Heart left ventricle (tissue), 16 donors: ENCODE measurements around the gene DOCK3. TPM values are rescaled to one million over a fixed set of nuclear protein-coding genes. Genes with fewer than 3 reads are reported as not detected.
A peak's percentile ranks its signal among the peaks of the same experiment; 100 is the strongest.

Experiments used
- ATAC-seq, 4 donors: fragments of 200-7000 bp; cut with Tn5 transposase; one replicate each; pipeline ENCODE4 v1.9.1; 2020 to 2022; ENCODE audit warnings: moderate library complexity in 4 of 4, mild to moderate bottlenecking in 3 of 4, moderate number of reproducible peaks in 1 of 4
- DNase-seq, 5 donors: peaks; one replicate each; pipeline ENCODE4 v3.0.0-alpha.2; 2020
- H3K27ac ChIP-seq, 12 donors: fragments of 200-600 bp; sonication (generic) in 4 of 12; one replicate each; pipeline versions ENCODE4 v1.5.0 to v1.8.0; 2016 to 2022; ENCODE audit warnings: mild to moderate bottlenecking in 2 of 12
- H3K27me3 ChIP-seq, 9 donors: fragments of 200-600 bp; sonication (generic) in 2 of 9; one replicate each; pipeline versions ENCODE4 v1.5.1 to v1.8.0; 2016 to 2022; ENCODE audit warnings: mild to moderate bottlenecking in 3 of 9
- H3K36me3 ChIP-seq, 9 donors: fragments of 200-600 bp; sonication (generic) in 2 of 9; one replicate each; pipeline versions ENCODE4 v1.5.0 to v1.8.0; 2018 to 2022; ENCODE audit warnings: mild to moderate bottlenecking in 2 of 9
- H3K4me1 ChIP-seq, 12 donors: fragments of 200-600 bp; sonication (generic) in 4 of 12; one replicate each; pipeline versions ENCODE4 v1.5.0 to v1.8.0; 2016 to 2022; ENCODE audit warnings: mild to moderate bottlenecking in 3 of 12
- H3K4me3 ChIP-seq, 12 donors: fragments of 200-600 bp; sonication (generic) in 4 of 12; one replicate each; pipeline versions ENCODE4 v1.5.0 to v1.8.0; 2017 to 2022; ENCODE audit warnings: mild to moderate bottlenecking in 9 of 12, moderate library complexity in 4 of 12
- H3K9me3 ChIP-seq, 12 donors: fragments of 200-600 bp; sonication (generic) in 4 of 12; one replicate each; pipeline versions ENCODE4 v1.5.0 to v1.8.0; 2016 to 2022; ENCODE audit warnings: mild to moderate bottlenecking in 1 of 12
- CTCF ChIP-seq, 12 donors: fragments of 200-600 bp; sonication (generic) in 4 of 12; IDR thresholded peaks; one replicate each; pipeline versions ENCODE4 v1.5.0 to v1.8.0; 2018 to 2022; ENCODE audit warnings: antibody characterized with exemption in 12 of 12, mild to moderate bottlenecking in 5 of 12
- POLR2A ChIP-seq, 2 donors: fragments of 450-650 bp; IDR thresholded peaks; one replicate each; pipeline ENCODE4 v1.6.1; 2017; ENCODE audit warnings: antibody characterized with exemption in 2 of 2, mild to moderate bottlenecking in 2 of 2, moderate library complexity in 2 of 2
- WGBS, 4 donors: extraction: QIAGEN DNeasy Blood & Tissue Kit in 2 of 4; methylation state at CpG; one replicate each; pipeline versions ENCODE4 v1.1.5 to v1.1.7; 2013 to 2018; 5-methylcytosine and 5-hydroxymethylcytosine counted together
- intact Hi-C, 10 donors: fragments of 100-400 bp; cut with DNase I; formaldehyde crosslinking; loops; one replicate each; pipeline versions ENCODE4 v1.11.1 to v1.14.2; 2022
- polyA plus RNA-seq, 2 donors: library from polyadenylated mRNA; stranded (reverse); fragments of 200-250 nt; gene quantifications; one replicate each; pipeline ENCODE4 v1.2.3, GENCODE V29; 2013
- total RNA-seq, 9 donors: library from RNA; depleted of rRNA in 2 of 9; stranded (reverse); fragments of >200 nt in 2 of 9; fragmentation: NEBNext Ultra II Directional in 3 of 9; extraction: Animal tissue kit (Norgen Biotek cat#: 25700) in 3 of 9; gene quantifications; one replicate each; pipeline versions ENCODE4 v1.1.0 to v1.2.4, GENCODE V29; 2016 to 2023
- donor health status: ischemic (EF 13 %, LVEDD 7.1; RV severe dilation, severe dysfunction).
- donor health status: healthy with polysubstance abuse.
- donor health status: DM: no; HTN: yes; CAD: no.
- donor health status: DM: no; HTN: no; CAD: no.
- donor health status: ischemic (EF 25% LVEDD 6.9; RV normal size, moderate dysfunction).
- donor health status: ischemic (EF 25% LVEDD 5.7; RV mildly dilated, moderate dysfunction).
- donor health status: healthy.
- donor health status: DM: yes; HTN: yes; CAD: no.
- donor health status: ischemic (EF 35%, LVEDD 5.7; RV mildly dilated, moderate dysfunction).
- donor health status: nonischemic (EF 11% LVEDD 7.7; RV severe dilation, severe dysfunction).
- donor health status: DM: yes; HTN: yes; CAD: no.
- donor health status: PGD.
- donor health status: ischemic (EF 29% LVEDD 5.4; RV normal size, mild dysfunction).
- donor health status: nonischemic (EF 23%, LVEDD 6.1; RV moderate dilation, normal function).

Gene DOCK3
- total and polyA plus RNA-seq, 11 donors: 2.0 to 6.7 (median 4.8) TPM

GRCh38 chr3:50658831-50659230 lies 15.9 kb upstream of the DOCK3 start:
- TF ChIP-seq POLR2A (IDR thresholded peaks at IDR 0.05) (no peak), CTCF (IDR thresholded peaks at IDR 0.05) (no peak)
- H3K4me3 ChIP-seq: no peak overlapping the region
- H3K27me3 ChIP-seq: no peaks in the 10 kb centered on the region
- DNase-seq: no peak
- H3K36me3 ChIP-seq: no peaks in the 10 kb centered on the region
- no peak for ATAC-seq
- WGBS, 4 donors: 77 to 96% (median 90%) methylated on average over 3 of the region's 3 CpGs
- no peaks in the 10 kb centered on the region for H3K9me3 ChIP-seq
- peaks cover 0 to 10% (median 0%) of the 10 kb centered on the region in 12 donors for H3K4me1 ChIP-seq
- H3K27ac ChIP-seq: no peak overlapping the region
- intact Hi-C loops: loop anchor here in 1 of 10 donors (10.0 kb wide), 1 partner anchor 84 kb away; no protein-coding TSS in a partner anchor

GRCh38 chr3:50660386-50660785 lies 14.3 kb upstream of the DOCK3 start:
- Histone ChIP-seq H3K27ac (no peak overlapping the region), H3K9me3 (no peaks in the 10 kb centered on the region), H3K27me3 (no peaks in the 10 kb centered on the region), H3K36me3 (no peaks in the 10 kb centered on the region), H3K4me3 (no peak overlapping the region), H3K4me1 (peaks cover 0 to 10% (median 0%) of the 10 kb centered on the region in 12 donors)
- no peak for ATAC-seq
- TF ChIP-seq CTCF (IDR thresholded peaks at IDR 0.05) (no peak), POLR2A (IDR thresholded peaks at IDR 0.05) (no peak)
- intact Hi-C loops: no loop called here
- peak in 1 of 5 donors; percentile 6 for DNase-seq
- 91 to 95% (median 93%) methylated on average over 9 to 10 of the region's 10 CpGs for whole genome bisulfite sequencing, 4 donors

GRCh38 chr3:50661321-50661837 lies 13.3 kb upstream of the DOCK3 start:
- Histone ChIP-seq H3K4me1 (peaks cover 0 to 10% (median 0%) of the 10 kb centered on the region in 12 donors), H3K36me3 (no peaks in the 10 kb centered on the region), H3K27me3 (no peaks in the 10 kb centered on the region), H3K9me3 (no peaks in the 10 kb centered on the region), H3K4me3 (no peak overlapping the region), H3K27ac (no peak overlapping the region)
- ATAC-seq (no peak), DNase-seq (peak in 1 of 5 donors; percentile 9)
- 72 to 80% (median 77%) methylated on average over 6 of the region's 6 CpGs for WGBS, 4 donors
- intact Hi-C loops: no loop called here
- TF ChIP-seq CTCF (IDR thresholded peaks at IDR 0.05): no peak
- no peak for TF ChIP-seq POLR2A (IDR thresholded peaks at IDR 0.05)

GRCh38 chr3:50662408-50662807 lies 12.3 kb upstream of the DOCK3 start:
- no peaks in the 10 kb centered on the region for H3K36me3 ChIP-seq
- H3K27ac ChIP-seq: no peak overlapping the region
- H3K27me3 ChIP-seq: no peaks in the 10 kb centered on the region
- WGBS, 4 donors: 42 to 49% (median 49%) methylated on average over 2 of the region's 2 CpGs
- DNase-seq (peak in 1 of 5 donors; percentile 10), ATAC-seq (no peak)
- intact Hi-C loops: no loop called here
- H3K4me1 ChIP-seq: peaks cover 0 to 11% (median 0%) of the 10 kb centered on the region in 12 donors
- no peaks in the 10 kb centered on the region for H3K9me3 ChIP-seq
- TF ChIP-seq POLR2A (IDR thresholded peaks at IDR 0.05): no peak
- no peak for TF ChIP-seq CTCF (IDR thresholded peaks at IDR 0.05)
- H3K4me3 ChIP-seq: no peak overlapping the region
